Measurements from ENCODE around the gene PTGES2. TPM values are rescaled to one million over a fixed set of nuclear protein-coding genes. Genes with fewer than 3 reads are reported as not detected.

Gene PTGES2
- total and polyA plus RNA-seq, 9 of the 15 experiments (the other 6 are each of a cell fraction or from before 2014, with no cell fraction given): 2.4 to 196 (median 90.1) TPM

GRCh38 chr9:128127568-128127989, at the start of gene PTGES2 (continued):
- TF ChIP-seq ZNF347 (CRISPR knock-in tag; IDR thresholded peaks at IDR 0.05; ENCODE audit: low read depth) (no peak), NBN (IDR thresholded peaks at IDR 0.05; ENCODE audit: low read depth) (no peak), GTF3C2 (IDR thresholded peaks at IDR 0.05; ENCODE audit: borderline replicate concordance, extremely low read depth, insufficient read length) (no peak), SIX5 (IDR thresholded peaks at IDR 0.05; ENCODE audit: borderline replicate concordance in 1 of 2, insufficient read depth in 1 of 2, low read depth in 1 of 2, low read length in 2 of 2) (no peak), ZNF324 (CRISPR knock-in tag; IDR thresholded peaks at IDR 0.05) (no peak), HOXB6 (CRISPR knock-in tag; IDR thresholded peaks at IDR 0.05; ENCODE audit: borderline replicate concordance) (no peak), TEAD1 (CRISPR knock-in tag; IDR thresholded peaks at IDR 0.05) (peak in 1 of 2 experiments; percentile 56; a peak in 1 of 4 replicates), TRIM28 (IDR thresholded peaks at IDR 0.05) (no peak), BRD9 (IDR thresholded peaks at IDR 0.05; ENCODE audit: low read depth, partially characterized antibody) (no peak), SIRT6 (IDR thresholded peaks at IDR 0.05; ENCODE audit: low read depth, low read length) (no peak), STAG1 (CRISPR knock-in tag; IDR thresholded peaks at IDR 0.05; ENCODE audit: borderline replicate concordance) (0 out of 2 replicates have a peak, but pooled peaks have one; percentile 22), SAFB2 (IDR thresholded peaks at IDR 0.05; ENCODE audit: borderline replicate concordance, low read depth, low read length, severe bottlenecking) (no peak), MAFG (tag; conservative IDR thresholded peaks at IDR 0.05) (no peak), TFAP4 (CRISPR knock-in tag; IDR thresholded peaks at IDR 0.05; ENCODE audit: borderline replicate concordance) (no peak), KLF1 (tag; IDR thresholded peaks at IDR 0.05) (no peak), ZC3H11A (IDR thresholded peaks at IDR 0.05; ENCODE audit: low read depth, low read length) (no peak), RBBP5 (IDR thresholded peaks at IDR 0.05; ENCODE audit: borderline replicate concordance, insufficient read depth, low read length, poor library complexity, severe bottlenecking) (peak; percentile 49), ZNF41 (CRISPR knock-in tag; conservative IDR thresholded peaks at IDR 0.05) (no peak), BRD4 (IDR thresholded peaks at IDR 0.05) (no peak), SETDB1 (IDR thresholded peaks at IDR 0.05; ENCODE audit: low read length) (no peak), ZNF76 (CRISPR knock-in tag; IDR thresholded peaks at IDR 0.05; ENCODE audit: borderline replicate concordance) (no peak), ZBTB49 (CRISPR knock-in tag; IDR thresholded peaks at IDR 0.05; ENCODE audit: borderline replicate concordance) (no peak), ZSCAN32 (CRISPR knock-in tag; IDR thresholded peaks at IDR 0.05) (no peak), RCOR1 (IDR thresholded peaks at IDR 0.05; ENCODE audit: borderline replicate concordance in 1 of 2, low read depth in 2 of 2, low read length in 2 of 2) (no peak; a peak in 1 of 4 replicates)
